ENCODE data around the gene SBDS. TPM values are rescaled to one million over a fixed set of nuclear protein-coding genes. Genes with fewer than 3 reads are reported as not detected.
"Not testable (repeated sequence)": the region's sequence is repeated elsewhere in the genome, so short reads cannot be mapped to it uniquely, and the experiment has no call there.

SBDS gene
- total RNA-seq, 1 experiment from 2014 or later: 37.8 TPM

GRCh38 chr7:67006965-67007364 lies 11.6 kb upstream of the SBDS start:
- TF ChIP-seq, protein P1, sequence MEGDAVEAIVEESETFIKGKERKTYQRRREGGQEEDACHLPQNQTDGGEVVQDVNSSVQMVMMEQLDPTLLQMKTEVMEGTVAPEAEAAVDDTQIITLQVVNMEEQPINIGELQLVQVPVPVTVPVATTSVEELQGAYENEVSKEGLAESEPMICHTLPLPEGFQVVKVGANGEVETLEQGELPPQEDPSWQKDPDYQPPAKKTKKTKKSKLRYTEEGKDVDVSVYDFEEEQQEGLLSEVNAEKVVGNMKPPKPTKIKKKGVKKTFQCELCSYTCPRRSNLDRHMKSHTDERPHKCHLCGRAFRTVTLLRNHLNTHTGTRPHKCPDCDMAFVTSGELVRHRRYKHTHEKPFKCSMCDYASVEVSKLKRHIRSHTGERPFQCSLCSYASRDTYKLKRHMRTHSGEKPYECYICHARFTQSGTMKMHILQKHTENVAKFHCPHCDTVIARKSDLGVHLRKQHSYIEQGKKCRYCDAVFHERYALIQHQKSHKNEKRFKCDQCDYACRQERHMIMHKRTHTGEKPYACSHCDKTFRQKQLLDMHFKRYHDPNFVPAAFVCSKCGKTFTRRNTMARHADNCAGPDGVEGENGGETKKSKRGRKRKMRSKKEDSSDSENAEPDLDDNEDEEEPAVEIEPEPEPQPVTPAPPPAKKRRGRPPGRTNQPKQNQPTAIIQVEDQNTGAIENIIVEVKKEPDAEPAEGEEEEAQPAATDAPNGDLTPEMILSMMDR (conservative IDR thresholded peaks at IDR 0.05): no peak
- H3K56ac ChIP-seq (ENCODE audit: insufficient read length, low read depth, low read length): no peak overlapping the region
- H3K4me2 ChIP-seq (ENCODE audit: insufficient read depth, insufficient read length, low read length): no peak overlapping the region
- H3K27me3 ChIP-seq (ENCODE audit: insufficient read depth, low read length): no peaks in the 10 kb centered on the region
- no peak for DNase-seq
- H3K79me2 ChIP-seq (ENCODE audit: insufficient read depth, low read length): no peaks in the 10 kb centered on the region
- Mint-ChIP-seq H3K9me3 (no peaks in the 10 kb centered on the region), H3K4me3 (no peak overlapping the region), H3K4me1 (peaks cover 7 to 8% of the 10 kb centered on the region in 2 experiments), H3K36me3 (ENCODE audit: insufficient read depth in 1 of 3, low read depth in 3 of 3) (peaks cover 9 to 68% (median 48%) of the 10 kb centered on the region in 3 experiments), H3K27me3 (ENCODE audit: low read depth) (no peaks in the 10 kb centered on the region), H3K27ac (no peak overlapping the region)
- no peaks in the 10 kb centered on the region for H3K9me3 ChIP-seq (ENCODE audit: control insufficient read depth, low read depth, low read length)
- H3K18ac ChIP-seq (ENCODE audit: insufficient read length, low read depth, low read length): no peak overlapping the region
- no peak overlapping the region for H2BK20ac ChIP-seq (ENCODE audit: low read depth, low read length, poor library complexity, severe bottlenecking)
- no peak overlapping the region for H3T11ph ChIP-seq (ENCODE audit: low read length)
- no peak overlapping the region for H2AK5ac ChIP-seq (ENCODE audit: insufficient read length, low read length)
- H3K23ac ChIP-seq (ENCODE audit: insufficient read length, low read depth, low read length): no peak overlapping the region
- H4K8ac ChIP-seq (replicated peaks; ENCODE audit: insufficient read length, low read depth, low read length): no peak overlapping the region
- H2AFZ ChIP-seq (ENCODE audit: low read length): no peak overlapping the region
- H4K91ac ChIP-seq (ENCODE audit: insufficient read length, low read depth, low read length): no peak overlapping the region
- H3K4ac ChIP-seq (ENCODE audit: low read depth, low read length): no peak overlapping the region
- no peaks in the 10 kb centered on the region for H3K4me1 ChIP-seq (ENCODE audit: insufficient read depth, low read length)
- no peak overlapping the region for H4K5ac ChIP-seq (ENCODE audit: insufficient read length, low read depth, low read length)
- H2BK15ac ChIP-seq (ENCODE audit: low read depth, low read length): no peak overlapping the region
- H3K79me1 ChIP-seq (ENCODE audit: insufficient read depth, low read depth, low read length, poor library complexity, severe bottlenecking): no peaks in the 10 kb centered on the region
- no CpG with 5 or more reads among the region's 2 CpGs for WGBS (ENCODE audit: extremely low coverage, insufficient read length, low lambda C conversion rate)
- H2BK12ac ChIP-seq (ENCODE audit: insufficient read length, low read depth, low read length): no peak overlapping the region
- no peaks in the 10 kb centered on the region for H4K20me1 ChIP-seq (ENCODE audit: control insufficient read depth, insufficient read depth, insufficient read length)
- no peak overlapping the region for H2BK120ac ChIP-seq (ENCODE audit: low read depth, low read length, poor library complexity, severe bottlenecking)
- no peak overlapping the region for H2BK5ac ChIP-seq (ENCODE audit: insufficient read length, low read length)
- no peak overlapping the region for H3K9ac ChIP-seq (ENCODE audit: extremely low read depth, insufficient read length, low read length)
- H3K14ac ChIP-seq (ENCODE audit: insufficient read depth, low read length): no peak overlapping the region
- H3K27ac ChIP-seq (ENCODE audit: insufficient read length, low read depth, low read length): no peak overlapping the region
- no peaks in the 10 kb centered on the region for H3K23me2 ChIP-seq (ENCODE audit: insufficient read length, low read depth, low read length, poor library complexity, severe bottlenecking)

DNA sequence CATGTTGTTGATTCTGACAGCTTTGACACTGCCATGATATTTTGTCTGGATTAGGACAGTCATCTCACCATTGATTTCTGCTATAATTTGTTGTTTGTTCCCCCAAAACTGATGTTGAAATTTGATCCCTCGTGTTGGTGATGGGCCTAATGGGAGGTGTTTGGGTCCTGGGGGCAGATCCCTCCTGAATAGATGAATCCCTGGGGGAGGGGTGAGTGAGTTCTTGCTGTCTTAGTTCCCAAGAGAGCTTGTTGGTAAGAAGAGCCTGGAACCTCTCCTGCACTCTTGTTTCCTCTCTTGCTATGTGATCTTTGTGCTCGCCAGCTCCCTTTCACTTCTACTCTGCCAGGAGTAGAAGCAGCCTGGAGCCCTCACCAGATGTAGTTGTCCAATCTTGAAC lies 8.8 kb upstream of the SBDS start:
- H2AK5ac ChIP-seq (ENCODE audit: insufficient read length, low read length); H2BK120ac ChIP-seq (ENCODE audit: low read depth, low read length, poor library complexity, severe bottlenecking); H3K4me1 ChIP-seq (ENCODE audit: insufficient read depth, low read length); H3K4ac ChIP-seq (ENCODE audit: low read depth, low read length); H2BK20ac ChIP-seq (ENCODE audit: low read depth, low read length, poor library complexity, severe bottlenecking); H3K18ac ChIP-seq (ENCODE audit: insufficient read length, low read depth, low read length); H3K79me1 ChIP-seq (ENCODE audit: insufficient read depth, low read depth, low read length, poor library complexity, severe bottlenecking); H4K5ac ChIP-seq (ENCODE audit: insufficient read length, low read depth, low read length); H3K27me3 Mint-ChIP-seq (ENCODE audit: low read depth); H2BK12ac ChIP-seq (ENCODE audit: insufficient read length, low read depth, low read length); H3K4me1 Mint-ChIP-seq; H3K23ac ChIP-seq (ENCODE audit: insufficient read length, low read depth, low read length); H3K79me2 ChIP-seq (ENCODE audit: insufficient read depth, low read length); H3K4me3 Mint-ChIP-seq; H3K27me3 ChIP-seq (ENCODE audit: insufficient read depth, low read length); H3T11ph ChIP-seq (ENCODE audit: low read length); DNase-seq; H4K20me1 ChIP-seq (ENCODE audit: control insufficient read depth, insufficient read depth, insufficient read length); H2BK15ac ChIP-seq (ENCODE audit: low read depth, low read length); H4K8ac ChIP-seq (replicated peaks; ENCODE audit: insufficient read length, low read depth, low read length); H3K4me2 ChIP-seq (ENCODE audit: insufficient read depth, insufficient read length, low read length); H4K91ac ChIP-seq (ENCODE audit: insufficient read length, low read depth, low read length); H3K27ac ChIP-seq (ENCODE audit: insufficient read length, low read depth, low read length); H2BK5ac ChIP-seq (ENCODE audit: insufficient read length, low read length); H3K14ac ChIP-seq (ENCODE audit: insufficient read depth, low read length); H3K9ac ChIP-seq (ENCODE audit: extremely low read depth, insufficient read length, low read length); H3K27ac Mint-ChIP-seq; H3K9me3 Mint-ChIP-seq; H3K23me2 ChIP-seq (ENCODE audit: insufficient read length, low read depth, low read length, poor library complexity, severe bottlenecking); H3K56ac ChIP-seq (ENCODE audit: insufficient read length, low read depth, low read length); H3K9me3 ChIP-seq (ENCODE audit: control insufficient read depth, low read depth, low read length); H2AFZ ChIP-seq (ENCODE audit: low read length): not testable (repeated sequence)
- peaks cover 9 to 60% (median 40%) of the 10 kb centered on the region in 3 experiments for H3K36me3 Mint-ChIP-seq (ENCODE audit: insufficient read depth in 1 of 3, low read depth in 3 of 3)
- no CpG with 5 or more reads among the region's 2 CpGs for WGBS (ENCODE audit: extremely low coverage, insufficient read length, low lambda C conversion rate)

All from H9 (cell line).